Fibroblast of the aortic adventitia (primary cell): ENCODE data around the gene AQR. TPM values are rescaled to one million over a fixed set of nuclear protein-coding genes. Genes with fewer than 3 reads are reported as not detected.

Experiments
- DNase-seq: peaks from one replicate; pipeline ENCODE4 v3.0.0-alpha.2; 2010; ENCODE audit warnings: low read depth
- H3K4me3 ChIP-seq: 2 replicates; pipeline ENCODE4 v1.5.1; 2011; ENCODE audit warnings: low read depth, mild to moderate bottlenecking, control low read depth, low read length, moderate library complexity
- CTCF ChIP-seq: IDR thresholded peaks from 2 replicates; pipeline ENCODE4 v1.5.1; 2011; ENCODE audit warnings: mild to moderate bottlenecking, low read length, control low read depth, inconsistent platforms; ENCODE audit not compliant: insufficient read depth
- total RNA-seq: library from RNA; depleted of rRNA; stranded (reverse); fragments of >200 nt; gene quantifications from 2 replicates; pipeline ENCODE4 v1.2.3, GENCODE V29; 2012; ENCODE audit warnings: low replicate concordance

AQR gene
- total RNA-seq, 1 donor = 34.6 TPM

GRCh38 chr15:34999906-35000305 is 30.4 kb upstream of the AQR start:
- no peak for DNase-seq
- H3K4me3 ChIP-seq = no peak overlapping the region

DNA sequence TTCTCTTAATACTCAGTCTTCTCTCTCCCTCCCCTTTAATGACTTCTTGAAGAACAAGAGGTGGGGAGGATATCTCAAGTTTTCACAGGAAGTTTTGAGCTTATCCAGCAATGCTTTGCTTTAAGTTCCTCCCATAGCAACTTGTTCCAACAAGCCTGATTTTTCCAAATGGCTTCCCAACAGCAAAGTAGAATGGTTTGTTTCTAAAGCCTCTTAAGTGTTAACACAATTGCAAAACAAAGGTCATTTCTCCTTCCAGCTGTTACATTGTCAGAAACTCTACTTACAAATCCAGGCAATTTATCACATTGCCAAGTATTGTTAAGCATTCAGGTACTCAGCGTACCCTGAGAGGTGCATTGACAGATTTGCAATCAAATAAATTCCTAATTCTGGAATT is 25.4 kb upstream of the AQR start:
- TF ChIP-seq CTCF = no peak
- H3K4me3 ChIP-seq = no peak overlapping the region
- DNase-seq = no peak

More at GRCh38 chr15:34999906-35000305, 30.4 kb upstream of the AQR start:
- TF ChIP-seq CTCF = no peak

DNA sequence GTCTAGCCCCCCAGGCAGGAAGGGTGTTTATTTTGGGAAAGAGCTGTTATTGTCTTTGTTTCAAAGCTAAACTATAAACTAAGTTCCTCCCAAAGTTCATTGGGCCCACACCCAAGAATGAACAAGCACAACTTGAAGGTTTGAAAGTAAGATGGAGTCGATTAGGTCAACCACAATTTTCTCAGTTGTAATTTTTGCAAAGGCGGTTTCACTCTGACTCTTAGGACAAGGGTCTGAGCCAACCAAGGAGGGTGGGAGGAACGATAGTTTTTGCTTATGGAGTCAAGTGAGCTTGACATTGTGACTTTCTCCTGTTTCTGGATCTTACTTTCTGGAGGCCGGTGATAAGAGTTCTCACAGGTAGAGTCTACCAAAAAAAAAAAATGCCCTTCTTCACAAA is 24.3 kb upstream of the AQR start:
- no peak for DNase-seq
- H3K4me3 ChIP-seq = no peak overlapping the region
- TF ChIP-seq CTCF = no peak

DNA sequence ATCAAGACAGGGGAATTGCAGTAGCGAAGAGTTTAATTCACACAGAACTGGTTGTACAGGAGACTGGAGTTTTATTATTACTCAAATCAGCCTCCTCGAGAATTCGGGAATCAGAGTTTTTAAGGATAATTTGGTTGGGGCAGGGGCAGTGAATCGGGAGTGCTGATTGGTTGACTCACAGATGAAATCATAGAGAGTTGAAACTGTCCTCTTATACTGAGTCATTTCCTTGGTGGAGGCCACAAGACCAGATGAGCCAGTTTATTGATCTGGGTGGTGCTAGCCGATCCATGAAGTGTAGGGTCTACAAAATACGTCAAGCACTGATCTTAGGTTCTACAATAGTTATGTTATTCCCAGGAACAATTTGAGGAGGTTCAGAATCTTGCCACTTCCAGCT is 23.9 kb upstream of the AQR start:
- no peak overlapping the region for H3K4me3 ChIP-seq
- no peak for TF ChIP-seq CTCF
- DNase-seq = no peak

DNA sequence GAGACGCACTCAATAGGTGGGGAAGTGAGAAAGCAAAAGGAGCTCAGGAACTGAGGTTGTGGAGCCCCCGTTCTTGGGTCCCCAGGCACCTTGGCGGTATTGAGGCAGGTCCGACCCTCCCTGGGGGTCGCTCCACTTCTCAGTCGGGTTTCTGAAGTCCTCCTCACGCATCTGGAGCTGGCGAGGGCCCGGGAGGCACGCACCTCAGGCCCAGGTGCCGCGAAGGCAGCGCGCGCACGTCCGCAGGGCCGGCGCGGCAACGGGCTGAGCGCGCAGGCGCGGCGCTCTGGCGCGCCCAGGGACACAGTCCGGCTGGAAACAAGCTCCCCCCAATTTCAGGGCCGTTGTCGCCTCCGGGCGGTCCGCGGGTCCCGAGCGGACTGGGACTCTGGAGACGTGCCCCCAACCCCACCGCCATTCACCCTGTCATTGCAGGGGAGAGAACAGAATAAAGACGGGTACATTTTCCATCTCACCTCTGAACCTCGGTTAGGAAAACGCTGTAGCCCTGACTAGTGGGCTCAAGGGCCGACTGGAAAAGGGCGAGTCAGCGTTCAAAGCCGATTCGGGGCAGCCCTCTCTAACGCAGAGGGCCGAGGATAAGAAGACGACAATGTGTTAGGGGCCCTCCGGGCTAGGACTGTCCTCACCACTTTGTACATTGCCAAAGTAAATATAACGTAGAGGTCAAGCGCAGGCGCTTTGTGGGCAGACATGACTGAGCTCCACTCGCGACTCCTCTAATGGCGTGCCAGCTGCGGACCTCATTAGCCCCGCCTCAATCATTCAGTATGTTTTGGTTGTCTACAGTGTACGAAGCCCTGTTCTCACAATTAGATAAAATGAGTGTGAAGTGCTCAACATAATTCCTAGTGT is 18.7 kb upstream of the AQR start, which contains the start of gene ZNF770:
TSS of gene ZNF770 (minus strand) at position 261 of the 876 bp plus-strand sequence. CDS start 4,853 bp downstream, outside the sequence.
- no peak for TF ChIP-seq CTCF
- DNase-seq = peak; percentile 76
- peak within 1 kb of the TSS; percentile 95 for H3K4me3 ChIP-seq

DNA sequence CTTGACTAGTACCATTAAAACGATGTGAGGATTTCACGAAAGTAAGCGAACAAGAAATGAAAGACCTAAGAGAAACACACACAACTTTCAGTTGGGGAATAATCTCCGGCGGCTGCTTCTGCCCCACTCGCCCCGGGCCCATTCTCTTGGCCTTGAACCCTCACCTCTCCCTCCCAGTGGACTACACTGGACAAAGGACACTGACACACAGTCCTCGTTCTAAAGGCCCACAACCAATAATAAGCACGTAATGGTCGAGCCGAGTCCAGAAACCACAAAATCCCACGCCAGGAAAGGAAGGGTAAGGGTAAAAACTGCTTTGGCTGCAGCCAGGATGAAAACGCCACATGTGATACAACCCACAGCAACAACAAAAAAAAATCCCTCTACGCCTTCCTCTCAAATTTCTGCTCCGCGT is 18.1 kb upstream of the AQR start:
- H3K4me3 ChIP-seq = peak overlapping the region; percentile 95
- no peak for DNase-seq
- no peak for TF ChIP-seq CTCF
